Breast epithelium (tissue), 4 donors: ENCODE data around the gene CIT. TPM values are rescaled to one million over a fixed set of nuclear protein-coding genes. Genes with fewer than 3 reads are reported as not detected.

Experiments
- DNase-seq, 2 donors: peaks; one replicate each; pipeline ENCODE4 v3.0.0-alpha.2; 2019; ENCODE audit warnings: low spot score in 2 of 2
- H3K27ac ChIP-seq, 2 donors: fragments of 200-600 bp; sonication (generic) in 1 of 2; one replicate each; pipeline ENCODE4 v1.5.1; 2016 to 2019; ENCODE audit warnings: mild to moderate bottlenecking in 1 of 2
- H3K27me3 ChIP-seq, 2 donors: fragments of 200-600 bp; sonication (generic) in 1 of 2; one replicate each; pipeline versions ENCODE4 v1.5.1 to v1.6.0; 2017 to 2019; ENCODE audit warnings: control low read depth in 1 of 2, mild to moderate bottlenecking in 1 of 2
- H3K36me3 ChIP-seq: fragments of 200-600 bp; one replicate; pipeline ENCODE4 v1.5.1; 2019
- H3K4me1 ChIP-seq, 2 donors: fragments of 200-600 bp; sonication (generic); one replicate each; pipeline ENCODE4 v1.5.1; 2016 to 2019; ENCODE audit warnings: control low read depth in 1 of 2
- H3K4me3 ChIP-seq, 3 donors: fragments of 200-600 bp; sonication (generic); 1 replicate in 2 of 3; 2 replicates in 1 of 3; pipeline ENCODE4 v1.5.1; 2016 to 2019; ENCODE audit warnings: mild to moderate bottlenecking in 3 of 3, moderate library complexity in 2 of 3
- H3K9me3 ChIP-seq, 2 donors: fragments of 200-600 bp; sonication (generic) in 1 of 2; one replicate each; pipeline ENCODE4 v1.5.1; 2016 to 2019; ENCODE audit warnings: control low read depth in 1 of 2
- CTCF ChIP-seq, 3 donors: fragments of 450-650 bp; IDR thresholded peaks; one replicate each; pipeline ENCODE4 v1.5.1; 2016 to 2017; ENCODE audit warnings: antibody characterized with exemption in 3 of 3, mild to moderate bottlenecking in 3 of 3, moderate library complexity in 3 of 3
- POLR2A ChIP-seq: fragments of 450-650 bp; IDR thresholded peaks from one replicate; pipeline ENCODE4 v1.6.1; 2016; ENCODE audit warnings: antibody characterized with exemption, mild to moderate bottlenecking, moderate library complexity
- POLR2AphosphoS5 ChIP-seq, 3 donors: sonication (generic); formaldehyde crosslinking; IDR thresholded peaks; one replicate each; pipeline ENCODE4 v1.6.1; 2017; ENCODE audit warnings: antibody characterized with exemption in 3 of 3
- intact Hi-C: fragments of 100-400 bp; cut with DNase I; formaldehyde crosslinking; loops from one replicate; pipeline ENCODE4 v1.15.1; 2023; ENCODE audit warnings: low total_unique reads
- total RNA-seq, 3 donors: library from RNA; depleted of rRNA; stranded (reverse); fragments of >200 nt; gene quantifications; one replicate each; pipeline ENCODE4 v1.1.0, GENCODE V29; 2016

The CIT gene
- total RNA-seq, 3 donors from 2014 or later, result 1.3 to 9.5 (median 2.4) TPM

GRCh38 chr12:119674560-119674959 lies 202.6 kb downstream of the CIT start:
- Histone ChIP-seq H3K4me1 (no peaks in the 10 kb centered on the region), H3K36me3 (peaks cover 14% of the 10 kb centered on the region), H3K27me3 (no peaks in the 10 kb centered on the region), H3K27ac (peak overlapping the region; percentile 13 to 78), H3K9me3 (no peaks in the 10 kb centered on the region), H3K4me3 (no peak overlapping the region)
- intact Hi-C loops, result no loop called here
- TF ChIP-seq CTCF (IDR thresholded peaks at IDR 0.05), result no peak
- TF ChIP-seq POLR2A, result no peak
- no peak for TF ChIP-seq POLR2AphosphoS5 (IDR thresholded peaks at IDR 0.05)
- no peak for DNase-seq

GRCh38 chr12:119673634-119674033 lies 203.5 kb downstream of the CIT start:
- Histone ChIP-seq H3K27me3 (no peaks in the 10 kb centered on the region), H3K27ac (peak overlapping the region; percentile 46 to 78), H3K36me3 (peaks cover 13% of the 10 kb centered on the region), H3K4me3 (no peak overlapping the region), H3K9me3 (no peaks in the 10 kb centered on the region), H3K4me1 (no peaks in the 10 kb centered on the region)
- no peak for DNase-seq
- TF ChIP-seq POLR2AphosphoS5 (IDR thresholded peaks at IDR 0.05) (peak in 1 of 3 donors; percentile 28), CTCF (IDR thresholded peaks at IDR 0.05) (no peak)
- intact Hi-C loops, result no loop called here

- no peaks in the 10 kb centered on the region for H3K9me3 ChIP-seq
- no peaks in the 10 kb centered on the region for H3K27me3 ChIP-seq
- peaks cover 8% of the 10 kb centered on the region for H3K36me3 ChIP-seq
- no peak for TF ChIP-seq CTCF (IDR thresholded peaks at IDR 0.05)
- TF ChIP-seq POLR2AphosphoS5 (IDR thresholded peaks at IDR 0.05), result no peak
- TF ChIP-seq POLR2A, result no peak
- no peak overlapping the region for H3K4me3 ChIP-seq
- intact Hi-C loops, result no loop called here
- peaks cover 0 to 1% of the 10 kb centered on the region in 2 donors for H3K4me1 ChIP-seq
- H3K27ac ChIP-seq, result peak overlapping the region in 1 of 2 donors; percentile 78
- DNase-seq, result no peak
Observed at GRCh38 chr12:119672194-119672593, 204.9 kb downstream of the CIT start.

- no peak overlapping the region for H3K4me3 ChIP-seq
- no peak for DNase-seq
- no peaks in the 10 kb centered on the region for H3K27me3 ChIP-seq
- peaks cover 8% of the 10 kb centered on the region for H3K36me3 ChIP-seq
- intact Hi-C loops, result no loop called here
- TF ChIP-seq POLR2AphosphoS5 (IDR thresholded peaks at IDR 0.05) (no peak), CTCF (IDR thresholded peaks at IDR 0.05) (no peak), POLR2A (no peak)
- H3K4me1 ChIP-seq, result peaks cover 0 to 3% of the 10 kb centered on the region in 2 donors
- no peak overlapping the region for H3K27ac ChIP-seq
- H3K9me3 ChIP-seq, result no peaks in the 10 kb centered on the region
Observed at GRCh38 chr12:119671070-119671469, 206.1 kb downstream of the CIT start.

GRCh38 chr12:119669744-119670472 lies 207.2 kb downstream of the CIT start:
- H3K4me3 ChIP-seq, result peak overlapping the region in 1 of 3 donors; percentile 39
- H3K4me1 ChIP-seq, result peaks cover 0 to 3% of the 10 kb centered on the region in 2 donors
- TF ChIP-seq POLR2A, result no peak
- no peak for TF ChIP-seq CTCF (IDR thresholded peaks at IDR 0.05)
- TF ChIP-seq POLR2AphosphoS5 (IDR thresholded peaks at IDR 0.05), result no peak
- no peaks in the 10 kb centered on the region for H3K9me3 ChIP-seq
- DNase-seq, result no peak
- H3K27me3 ChIP-seq, result no peaks in the 10 kb centered on the region
- peaks cover 8% of the 10 kb centered on the region for H3K36me3 ChIP-seq
- peak overlapping the region; percentile 19 to 73 for H3K27ac ChIP-seq
- intact Hi-C loops, result no loop called here
